AG10803 (cell line): ENCODE results near the gene NBL1.

Source experiments
- DNase-seq: peaks from one replicate; pipeline ENCODE4 v3.0.0; 2010; ENCODE audit warnings: low read depth
- H3K4me3 ChIP-seq: 2 replicates; pipeline ENCODE4 v1.5.1; 2011; ENCODE audit warnings: mild to moderate bottlenecking, low read length, control low read depth
- CTCF ChIP-seq: conservative IDR thresholded peaks from 2 replicates; pipeline ENCODE4 v1.5.1; 2011; ENCODE audit warnings: mild to moderate bottlenecking, low read length, control low read depth, inconsistent platforms

The NBL1 gene

GRCh38 chr1:19654386-19654785 is 10.3 kb downstream of the NBL1 start:
- no peak for DNase-seq
- TF ChIP-seq CTCF = no peak
- no peak overlapping the region for H3K4me3 ChIP-seq

GRCh38 chr1:19654886-19655717 is 11.0 kb downstream of the NBL1 start:
- no peak for DNase-seq
- no peak overlapping the region for H3K4me3 ChIP-seq
- no peak for TF ChIP-seq CTCF

- no peak for DNase-seq
- no peak overlapping the region for H3K4me3 ChIP-seq
- no peak for TF ChIP-seq CTCF
Observed at GRCh38 chr1:19655718-19656080, 11.6 kb downstream of the NBL1 start.

- no peak overlapping the region for H3K4me3 ChIP-seq
- no peak for TF ChIP-seq CTCF
- no peak for DNase-seq
Observed at GRCh38 chr1:19656134-19656779, 12.1 kb downstream of the NBL1 start.

- no peak for DNase-seq
- no peak for TF ChIP-seq CTCF
- no peak overlapping the region for H3K4me3 ChIP-seq
Observed at GRCh38 chr1:19656780-19657466, 12.8 kb downstream of the NBL1 start.

- no peak for DNase-seq
- H3K4me3 ChIP-seq = no peak overlapping the region
Observed at GRCh38 chr1:19657511-19657910, 13.4 kb downstream of the NBL1 start.

More at GRCh38 chr1:19657511-19657910, 13.4 kb downstream of the NBL1 start:
- no peak for TF ChIP-seq CTCF
